A204.1 (cell line): ENCODE measurements around the gene ZBTB17.

Experiments used
- FAIRE-seq: peaks from 2 replicates; lab custom pipeline; 2012; peaks lifted over from hg19 to GRCh38; lab: Jason Lieb, UNC

Gene ZBTB17

DNA sequence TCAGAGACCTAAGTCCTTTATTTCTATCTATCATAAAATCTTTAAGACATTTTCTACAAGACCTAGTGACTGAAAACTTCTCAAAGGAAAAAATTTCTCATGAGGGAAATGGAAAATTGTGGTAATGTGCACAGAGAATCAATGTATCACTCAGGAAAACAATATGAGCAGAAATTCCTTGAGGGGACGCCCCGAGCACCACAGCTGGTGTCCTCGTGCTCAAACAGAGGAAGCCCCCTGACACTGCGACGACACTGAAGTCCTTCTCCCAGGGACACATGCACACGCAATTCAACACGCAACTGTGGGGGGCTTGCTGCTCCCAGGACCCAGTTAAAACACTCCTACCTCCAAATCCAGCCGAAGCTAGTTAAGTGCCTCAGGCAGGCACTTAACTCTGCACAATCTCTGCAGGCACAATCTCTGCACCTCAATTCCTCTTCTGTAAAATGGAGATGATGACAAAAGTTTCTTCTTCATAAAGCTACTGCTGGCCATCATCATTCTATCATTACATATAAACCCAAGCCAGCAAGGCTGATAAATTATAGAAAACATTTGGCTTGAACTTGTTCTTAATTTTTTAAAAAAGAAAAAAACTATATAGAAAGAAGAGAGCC lies 16.0 kb downstream of the ZBTB17 start:
- no peak for FAIRE-seq

DNA sequence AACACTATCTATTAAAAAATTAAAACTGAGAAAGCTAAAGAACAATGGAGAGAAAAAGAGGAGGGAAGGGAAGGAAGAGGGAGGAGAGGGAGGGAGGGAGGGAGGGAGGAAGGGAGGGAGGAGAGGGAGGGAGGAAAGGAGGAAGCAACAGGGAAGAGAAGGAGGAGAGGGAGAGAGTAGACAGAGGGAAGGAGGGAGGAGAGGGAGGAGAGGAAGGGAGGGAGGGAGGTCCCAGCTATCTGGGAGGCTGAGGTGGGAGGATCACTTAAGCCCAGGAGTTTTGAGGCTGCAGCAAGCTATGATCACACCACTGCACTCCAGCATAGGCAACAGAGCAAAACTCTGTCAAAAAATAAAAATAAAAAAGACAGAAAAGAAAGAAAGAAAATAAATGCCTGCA lies 16.5 kb downstream of the ZBTB17 start:
- FAIRE-seq: no peak

DNA sequence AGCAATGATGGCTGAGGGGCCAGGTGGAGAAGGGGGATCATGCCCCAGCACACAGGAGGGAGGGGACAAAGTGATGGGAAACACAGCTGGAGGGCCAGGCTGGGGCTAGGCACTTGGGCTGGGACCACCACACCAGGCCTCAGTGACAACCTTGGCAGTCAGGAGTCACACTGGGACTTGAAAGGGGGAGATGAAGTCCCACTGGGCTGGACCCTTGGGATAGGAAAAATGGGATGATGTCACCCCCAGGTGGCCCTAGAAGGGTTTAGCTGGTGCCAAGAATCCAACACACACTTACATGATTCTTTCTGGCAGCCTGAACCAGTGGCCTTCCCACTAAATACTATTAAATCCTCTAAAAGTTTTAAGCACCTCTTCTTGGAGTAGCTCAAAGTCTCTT lies 17.1 kb downstream of the ZBTB17 start:
- FAIRE-seq: no peak

DNA sequence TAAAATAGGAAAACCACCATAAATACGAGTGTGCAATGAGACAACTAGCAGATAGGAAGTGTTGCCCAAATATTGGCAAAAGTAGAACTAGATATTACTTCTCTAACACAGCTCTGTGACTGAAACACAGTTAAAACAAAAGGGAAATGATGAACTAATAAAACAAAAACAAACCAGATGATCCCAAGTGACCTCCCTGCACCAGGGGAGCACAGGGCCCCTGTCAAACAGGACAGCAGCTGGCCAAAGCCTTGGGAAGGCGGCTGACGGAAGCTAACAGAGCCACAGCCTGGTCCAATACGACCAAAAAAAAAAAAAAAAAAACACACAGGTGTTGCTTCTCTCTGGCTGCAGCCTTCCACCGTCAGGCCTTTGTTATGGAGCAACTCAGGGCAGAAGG lies 17.8 kb downstream of the ZBTB17 start:
- no peak for FAIRE-seq

DNA sequence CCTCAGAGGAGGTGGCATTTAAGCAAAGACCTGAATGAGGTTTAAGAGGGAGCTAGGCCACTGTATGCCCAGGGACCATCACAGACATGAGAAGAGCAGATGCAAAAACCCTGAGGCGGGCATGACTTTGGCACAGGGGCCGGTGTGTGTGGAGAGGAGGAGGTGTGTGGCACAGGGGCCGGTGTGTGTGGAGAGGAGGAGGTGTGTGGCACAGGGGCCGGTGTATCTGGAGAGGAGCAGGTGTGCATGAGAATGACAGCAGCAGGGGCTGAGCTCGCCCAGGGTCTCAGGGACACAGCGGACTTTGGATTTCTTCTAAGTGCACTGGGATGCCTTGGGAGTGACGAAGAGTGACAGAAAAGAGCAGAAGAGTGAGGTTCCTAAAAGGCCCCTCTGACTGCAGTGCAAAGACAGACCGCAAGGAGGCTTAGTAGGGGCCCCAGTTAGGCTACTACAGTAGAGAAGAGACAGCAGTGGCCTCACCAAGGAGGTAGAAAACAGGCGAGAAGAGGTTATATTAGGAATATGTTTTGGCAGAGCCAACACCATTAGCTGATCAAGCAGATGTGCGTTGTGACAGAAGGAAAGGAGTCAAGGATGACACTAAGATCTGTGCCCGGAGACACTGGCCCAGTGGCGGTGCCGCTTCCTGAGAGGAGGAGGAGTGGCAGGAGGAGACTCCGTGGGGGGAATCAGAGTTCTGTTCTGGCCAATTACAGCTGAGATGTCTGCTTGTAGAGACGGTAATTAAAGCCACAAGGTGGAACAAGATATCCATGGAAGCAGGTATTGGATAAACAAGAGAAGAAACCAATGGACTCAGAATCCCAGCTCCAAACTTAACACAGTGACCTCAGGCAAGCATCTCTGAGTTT lies 18.4 kb downstream of the ZBTB17 start:
- no peak for FAIRE-seq

DNA sequence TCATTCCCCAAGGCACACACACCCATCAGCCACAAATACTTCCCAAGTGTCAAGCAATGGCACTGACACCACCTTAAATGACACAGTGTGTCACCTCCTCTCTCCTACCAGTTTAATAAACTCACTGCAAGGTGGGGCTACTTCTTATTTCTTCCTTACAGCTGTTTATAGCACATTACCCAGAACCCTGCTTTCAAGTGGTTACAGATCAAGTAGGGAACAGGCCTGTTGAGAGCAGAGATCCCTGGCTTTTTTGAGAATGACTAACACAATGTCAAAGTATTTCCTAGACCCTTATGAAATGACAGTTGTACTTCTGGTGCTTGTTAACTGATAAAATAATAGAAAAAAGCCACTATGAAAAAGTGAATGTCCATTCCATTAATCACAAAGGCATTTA lies 19.8 kb downstream of the ZBTB17 start:
- no peak for FAIRE-seq

DNA sequence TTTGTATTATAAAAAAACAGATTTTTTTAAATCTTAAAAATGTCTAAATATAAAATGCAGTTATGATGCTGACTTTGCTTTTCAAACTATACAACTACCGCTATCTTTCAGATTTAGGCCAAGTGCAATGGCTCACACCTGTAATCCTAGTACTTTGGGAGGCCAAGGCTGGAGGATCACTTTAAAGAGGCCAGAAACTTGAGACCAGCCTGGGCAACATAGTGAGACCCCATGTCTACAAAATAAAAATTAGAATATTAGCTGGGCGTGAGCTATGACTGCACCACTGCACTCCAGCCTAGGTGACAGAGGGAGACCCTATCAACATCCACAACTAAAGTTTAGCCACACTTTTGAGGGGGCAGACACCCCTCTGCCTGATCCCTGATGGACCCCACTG lies 20.3 kb downstream of the ZBTB17 start:
- FAIRE-seq: no peak

DNA sequence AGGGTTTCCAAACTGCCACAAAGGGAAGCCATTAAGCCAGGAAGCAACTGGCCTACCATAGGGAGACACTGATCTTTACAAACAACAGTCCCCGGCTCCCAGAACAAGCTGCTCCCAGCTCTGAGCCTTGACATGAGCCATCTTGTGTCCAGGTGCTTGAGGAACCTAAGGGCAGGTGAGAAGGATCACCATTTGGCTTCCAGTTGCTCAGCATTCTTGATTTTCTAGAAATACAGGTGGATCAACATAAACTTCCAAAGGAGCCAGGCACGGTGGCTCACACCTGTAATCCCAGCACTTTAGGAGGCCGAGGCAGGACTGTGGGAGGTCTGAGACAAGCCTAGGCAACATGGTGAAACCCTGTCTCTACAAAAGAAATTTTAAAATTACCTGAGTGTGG lies 21.6 kb downstream of the ZBTB17 start:
- no peak for FAIRE-seq

DNA sequence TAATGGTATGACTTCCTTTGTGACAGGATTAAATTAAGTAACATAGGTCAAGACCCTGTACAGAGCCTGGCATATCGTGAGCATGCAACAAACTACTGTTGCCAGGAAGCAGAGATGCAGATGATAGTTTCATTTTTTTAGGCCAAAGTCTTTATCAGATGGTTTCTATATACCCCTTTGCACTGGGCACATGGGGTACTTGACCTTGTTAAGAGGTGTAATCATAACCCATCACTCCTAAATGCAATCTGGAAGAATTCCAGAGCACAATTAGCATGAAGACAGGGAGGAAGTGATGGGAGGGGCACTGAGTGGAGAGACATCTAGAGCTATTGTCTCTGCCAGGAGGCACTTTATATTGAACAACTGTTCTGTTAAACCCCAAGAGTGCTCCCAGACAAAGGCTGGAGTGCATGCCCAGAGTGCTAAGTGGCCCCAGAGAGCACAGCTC lies 22.1 kb downstream of the ZBTB17 start:
- FAIRE-seq: no peak

DNA sequence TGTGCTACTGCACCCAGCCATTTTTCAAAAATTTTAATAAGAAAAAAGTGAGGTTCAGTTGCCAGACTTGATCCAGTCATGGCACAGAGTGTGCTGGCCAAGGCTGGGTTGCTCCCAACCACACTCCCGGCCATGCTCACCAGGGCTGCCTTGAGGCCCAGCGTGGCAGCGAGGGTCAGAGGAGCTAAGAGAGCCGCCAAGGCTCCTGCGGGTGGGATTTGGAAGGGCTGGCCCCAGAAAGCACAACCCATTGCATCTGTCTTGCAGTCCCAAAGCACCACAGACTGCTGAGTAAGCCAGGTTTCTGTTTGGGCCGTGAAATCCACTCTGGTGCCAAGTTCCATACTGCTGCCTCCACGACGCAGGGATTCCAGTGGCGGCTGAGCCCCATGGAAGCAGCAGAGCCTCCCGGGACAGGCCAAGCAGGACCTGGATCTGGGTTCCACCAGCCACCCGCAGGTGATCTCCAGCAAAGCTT lies 22.6 kb downstream of the ZBTB17 start:
- FAIRE-seq: no peak

DNA sequence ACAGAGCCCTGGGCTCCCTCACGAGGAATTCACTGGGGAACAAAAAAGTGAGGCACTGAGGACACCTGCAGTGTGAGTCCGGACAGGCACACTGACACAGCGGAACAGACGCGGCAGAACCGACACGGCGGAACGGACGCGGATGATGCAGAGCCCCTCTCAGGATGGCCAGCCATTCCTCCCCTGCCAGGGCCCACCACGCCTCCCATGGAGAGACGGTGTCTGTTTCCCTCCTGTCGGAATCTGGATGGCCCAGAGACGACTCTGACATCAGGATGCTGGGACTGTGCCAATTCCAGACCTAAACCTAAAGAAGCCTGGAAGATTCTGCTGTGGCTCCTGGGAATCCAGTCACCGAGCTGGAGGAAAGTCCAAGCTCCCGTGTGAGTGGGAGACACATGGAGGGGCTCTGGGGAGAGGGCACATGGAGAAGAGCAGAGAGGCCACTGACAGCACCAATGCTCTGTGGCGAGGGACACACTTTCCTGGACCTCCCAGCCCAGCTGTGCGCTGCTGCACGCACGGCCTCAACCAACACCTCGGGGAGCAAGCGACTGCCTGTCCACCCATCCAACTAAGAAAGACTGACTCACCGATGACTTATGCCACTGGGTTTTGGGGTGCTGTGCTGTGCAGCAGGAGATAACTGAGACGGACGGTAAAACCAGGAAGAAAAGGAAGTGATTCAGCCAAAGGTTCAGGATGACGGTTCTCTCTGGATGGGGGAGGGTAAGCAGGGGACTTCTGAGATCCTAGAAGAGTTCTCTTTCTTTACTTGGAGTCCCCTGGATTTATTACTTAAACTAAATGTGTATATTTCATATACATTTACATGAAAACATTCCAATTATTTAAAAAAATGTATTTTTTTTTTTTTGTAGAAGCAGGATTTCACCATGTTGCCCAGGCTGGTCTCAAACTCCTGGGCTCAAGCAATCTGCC lies 23.3 kb downstream of the ZBTB17 start:
- no peak for FAIRE-seq

DNA sequence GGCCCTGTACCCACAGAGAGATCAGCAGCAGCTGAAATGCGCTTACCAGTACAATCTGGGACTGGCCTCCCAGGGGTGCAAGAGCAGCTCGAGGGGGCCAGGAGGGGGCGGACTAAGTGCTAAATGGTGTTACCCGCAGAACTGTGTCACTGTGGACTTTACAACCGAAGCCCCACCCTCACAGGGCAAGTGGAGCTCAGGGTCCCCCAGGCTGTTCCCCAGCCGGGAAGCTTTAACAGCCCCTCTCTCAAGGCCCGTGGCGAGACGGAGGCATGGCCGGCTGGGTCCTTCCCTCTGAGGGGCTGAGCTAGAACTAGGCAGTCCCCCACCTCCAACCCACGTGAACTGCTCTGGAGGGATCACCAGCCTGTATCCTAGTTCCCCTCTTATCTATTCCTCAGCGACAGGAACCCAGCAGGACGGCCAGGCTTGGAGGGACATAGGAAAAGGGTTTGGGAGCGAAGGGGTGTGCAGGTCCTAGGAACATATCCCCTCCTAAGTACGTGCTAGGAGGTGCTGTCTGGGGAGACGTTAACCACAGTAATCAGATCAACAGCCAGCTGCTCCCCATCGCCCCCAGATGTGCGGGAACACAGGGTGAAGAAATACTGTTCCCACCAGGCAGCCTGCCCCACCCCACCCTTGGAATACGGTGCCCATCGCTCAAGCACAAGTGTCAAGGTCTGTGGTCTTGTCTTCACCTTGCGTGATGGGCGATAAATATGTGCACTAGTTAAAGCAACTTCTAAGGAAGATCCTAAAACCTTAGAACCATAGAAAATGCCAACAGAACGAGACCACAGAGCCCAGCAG lies 24.4 kb downstream of the ZBTB17 start:
- FAIRE-seq: no peak

DNA sequence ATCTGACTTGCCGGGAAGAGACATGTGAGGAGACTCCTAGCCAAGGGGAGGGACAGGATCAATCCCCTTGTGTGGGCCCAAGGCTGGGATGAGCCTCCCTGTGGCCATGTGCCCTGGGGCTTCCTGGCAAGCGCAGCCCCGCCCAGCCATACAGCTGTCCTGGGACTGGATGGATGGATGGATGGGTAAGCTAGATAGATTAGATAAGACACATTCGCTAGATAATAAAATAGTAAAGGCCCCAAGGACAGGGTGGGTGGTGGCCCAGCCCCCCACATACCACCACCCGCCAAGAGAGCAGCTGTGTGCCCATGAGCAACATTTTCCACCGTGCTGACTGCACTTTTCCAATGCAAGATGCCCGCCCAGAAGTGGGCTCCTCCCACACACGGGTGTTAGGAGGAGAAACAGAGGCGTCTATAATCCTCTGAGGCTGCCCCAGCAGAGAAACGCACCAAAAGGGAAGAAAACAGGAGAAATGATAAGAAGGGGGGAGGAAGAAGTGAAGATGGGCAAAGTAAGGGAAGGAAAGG lies 25.1 kb downstream of the ZBTB17 start:
- no peak for FAIRE-seq

DNA sequence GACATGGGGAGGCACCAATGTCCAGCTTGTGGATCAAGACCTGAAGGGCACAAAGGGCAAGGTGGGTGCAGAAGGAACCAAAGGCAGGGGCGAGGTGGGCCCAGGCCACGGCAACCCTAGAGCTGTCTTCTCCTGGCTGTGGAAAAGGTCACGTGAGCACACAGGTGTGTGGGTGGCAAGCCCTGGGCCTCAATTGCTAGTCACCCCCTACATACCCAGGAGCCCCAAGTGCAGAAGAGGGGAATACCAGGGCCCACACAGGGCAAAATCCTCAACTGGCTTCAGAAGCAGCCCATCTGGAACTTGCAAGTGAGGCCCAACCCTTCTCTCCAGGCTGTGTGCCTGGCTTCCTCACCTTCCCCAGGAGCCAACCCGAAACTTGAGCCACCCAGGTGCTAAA lies 25.6 kb downstream of the ZBTB17 start:
- FAIRE-seq: no peak

DNA sequence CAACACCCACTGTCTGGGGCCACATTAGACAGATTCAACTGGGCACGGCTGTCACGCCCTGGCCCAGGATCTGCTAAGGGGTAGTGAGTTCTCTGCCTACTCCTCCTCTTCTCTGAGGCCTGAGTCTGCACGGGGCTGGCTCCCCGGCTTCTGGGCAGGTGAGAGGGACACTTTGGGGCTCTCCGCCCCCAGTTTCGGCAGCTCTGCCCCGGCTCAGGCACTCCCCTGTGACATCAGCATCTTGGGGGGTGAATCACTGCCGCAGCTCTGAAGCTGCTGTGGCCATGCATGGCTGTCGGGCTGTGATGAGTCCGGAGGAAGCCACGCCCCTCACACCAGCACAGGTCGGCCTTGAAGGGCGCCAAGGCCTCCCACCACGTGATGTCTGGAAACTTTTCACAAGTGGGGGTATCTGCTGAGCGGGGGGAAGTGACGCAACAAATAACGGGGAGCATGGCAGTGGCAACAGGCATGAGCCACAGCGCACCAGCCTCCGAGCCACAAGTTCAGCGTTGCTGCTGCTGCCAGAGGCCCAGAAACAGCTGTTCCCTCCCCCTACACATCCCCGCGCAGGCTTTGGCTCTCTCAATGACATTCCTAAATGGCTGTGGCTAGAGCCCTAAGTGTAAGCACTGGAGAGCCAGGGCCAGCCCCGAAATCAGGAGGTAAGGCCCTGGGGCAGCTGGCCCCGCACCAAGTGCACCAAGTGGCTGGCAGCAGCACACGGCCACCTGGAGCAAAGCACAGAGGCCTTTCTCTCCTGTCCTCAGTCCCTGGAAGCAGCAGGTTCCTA lies 26.3 kb downstream of the ZBTB17 start:
- FAIRE-seq: no peak

DNA sequence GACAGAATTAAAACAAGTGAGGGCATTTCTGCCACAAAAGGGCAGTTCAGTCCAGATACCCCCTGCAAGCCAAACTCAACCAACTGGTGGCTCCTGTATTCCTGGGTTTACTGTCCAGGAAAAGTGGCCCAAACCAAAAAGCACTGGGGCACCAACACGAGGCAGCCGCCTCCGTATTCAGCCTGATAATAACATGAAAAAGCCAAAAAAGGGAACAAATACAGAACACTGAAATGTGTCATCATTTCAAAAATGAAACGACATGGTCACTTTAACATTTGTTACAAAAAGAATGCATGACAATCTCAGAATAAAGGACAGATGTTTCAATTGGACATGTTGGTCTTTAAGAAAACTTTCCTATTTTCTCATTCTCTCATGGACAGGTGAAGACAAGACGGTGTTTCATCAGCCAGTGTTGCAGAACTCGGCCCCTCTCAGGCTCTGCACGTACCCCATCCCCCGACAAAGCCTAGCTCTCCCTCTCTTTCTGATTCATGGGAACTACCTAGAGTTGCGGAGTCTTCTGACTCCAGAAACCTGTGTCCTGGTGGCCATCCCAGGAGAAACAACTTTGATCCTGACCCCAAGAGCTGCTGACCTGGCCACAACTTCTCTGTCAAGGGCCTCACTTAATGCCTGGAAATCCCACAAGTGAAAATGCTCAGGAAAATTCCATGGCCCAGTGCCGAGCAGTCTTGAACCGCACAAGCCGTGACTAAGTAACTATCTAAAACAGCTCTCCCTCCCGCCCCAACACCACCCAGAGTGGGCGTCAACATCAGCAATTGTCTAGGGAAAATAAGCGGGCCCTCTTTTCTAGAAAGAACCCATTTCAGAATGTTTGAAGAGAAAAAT lies 27.1 kb downstream of the ZBTB17 start:
- FAIRE-seq: no peak

DNA sequence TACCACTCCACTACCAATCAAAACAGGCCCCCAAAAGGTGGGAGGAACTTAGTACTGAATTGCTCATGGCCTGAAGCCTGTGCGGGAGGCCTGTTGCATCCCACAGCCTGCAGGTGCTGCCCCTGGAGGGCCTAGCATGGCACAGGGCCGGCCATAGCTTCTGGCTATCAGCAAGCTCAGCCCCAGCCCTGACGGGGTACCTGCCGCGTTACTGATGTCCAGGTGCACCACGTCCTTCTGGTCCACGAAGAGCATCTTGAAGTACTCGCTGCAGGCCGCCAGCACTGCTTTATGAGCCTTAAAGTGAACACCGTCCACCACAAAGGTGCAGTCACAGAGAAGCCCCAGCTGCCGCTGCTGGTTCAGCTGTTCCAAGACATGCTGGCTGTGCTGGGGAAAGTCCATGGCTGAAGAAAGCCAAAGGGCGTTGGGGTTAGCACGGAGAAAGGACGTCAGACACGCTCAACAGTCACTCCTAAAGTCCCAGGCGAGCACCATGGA lies 27.8 kb downstream of the ZBTB17 start:
- no peak for FAIRE-seq

DNA sequence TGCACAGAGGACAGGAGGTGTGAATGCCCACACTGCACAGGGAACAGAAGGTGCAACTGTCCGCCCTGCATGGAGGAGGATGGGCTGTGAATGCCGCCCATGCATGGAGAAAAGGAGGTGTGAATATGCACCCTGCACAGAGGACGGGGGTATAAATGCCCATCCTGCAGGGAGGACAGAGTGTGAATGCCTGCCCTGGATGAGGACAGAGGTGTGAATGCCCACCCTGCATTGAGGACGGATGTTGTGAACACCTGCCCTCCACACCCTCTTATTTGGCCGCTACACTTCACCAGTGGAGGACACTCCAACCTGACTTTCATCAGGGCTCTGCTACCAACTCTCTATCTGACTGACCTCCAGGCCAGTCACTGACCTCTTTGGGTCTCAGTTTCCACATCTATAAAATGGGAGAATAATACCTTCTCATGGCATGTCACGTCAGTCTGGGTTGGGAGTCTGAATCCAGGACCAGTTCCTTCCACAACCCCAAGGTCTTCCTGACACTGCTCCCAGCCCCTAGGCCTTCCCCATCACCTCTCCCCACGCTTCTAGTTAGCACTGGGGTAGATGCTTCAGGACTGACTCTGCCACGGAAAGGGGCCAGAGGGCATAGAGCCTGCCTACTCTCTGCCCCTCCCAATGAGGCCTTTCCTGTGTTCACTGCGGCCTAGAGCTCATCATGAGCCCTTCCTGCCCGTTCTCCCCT lies 28.4 kb downstream of the ZBTB17 start:
- no peak for FAIRE-seq
